HepG2 (cell line): ENCODE measurements around the gene CENPP. TPM values are rescaled to one million over a fixed set of nuclear protein-coding genes. Genes with fewer than 3 reads are reported as not detected.

Experiments
- ATAC-seq: fragments of 200-7000 bp; cut with Tn5 transposase; 3 replicates; pipeline ENCODE4 v1.9.1; 2020; ENCODE audit warnings: mild to moderate bottlenecking, moderate library complexity
- BruUV-seq: library from RNA; stranded (reverse); fragments of 400-500 nt; replicated peaks from 2 replicates; lab custom pipeline; 2021; lab: Mats Ljungman, UMichigan
- CTCF ChIA-PET: fragments of 300-600 bp; formaldehyde crosslinking; extraction: SDS; loops from one replicate; lab custom pipeline; 2021; ENCODE audit warnings: low total read pairs, inconsistent platforms, low intra/inter-chr PET ratio; lab: Yijun Ruan, JAX
- POLR2A ChIA-PET: fragments of 350-600 bp; sonication (Branson Sonifier 250); formaldehyde crosslinking; loops from one replicate; lab custom pipeline; 2020; ENCODE audit warnings: antibody characterized with exemption, inconsistent platforms; lab: Yijun Ruan, JAX
- DNase-seq: peaks from one replicate; pipeline ENCODE4 v3.0.0-alpha.2; 2015; ENCODE audit warnings: low spot score
- FAIRE-seq: peaks from 3 replicates; lab custom pipeline; 2011; peaks lifted over from hg19 to GRCh38; lab: Jason Lieb, UNC
- H2AFZ ChIP-seq: one replicate; pipeline ENCODE4 v1.6.1; 2011; ENCODE audit warnings: low read length, inconsistent platforms
- H3K27ac ChIP-seq: fragments of 300-600 bp; 3 replicates; pipeline ENCODE4 v1.8.0; 2011; ENCODE audit warnings: mixed run types, mild to moderate bottlenecking, mixed read lengths, low read length, inconsistent platforms; ENCODE audit not compliant: insufficient read depth; ENCODE audit errors: extremely low read length
- H3K27me3 ChIP-seq, 2 experiments: fragments of 200-600 bp in 1 of 2; 2 replicates in 1 of 2; 3 replicates in 1 of 2; pipeline versions ENCODE4 v1.6.0 to v1.8.0; 2011; ENCODE audit warnings: low read length in 2 of 2, mild to moderate bottlenecking in 2 of 2, moderate library complexity in 2 of 2, inconsistent platforms in 1 of 2; ENCODE audit not compliant: insufficient read depth in 2 of 2, control insufficient read depth in 1 of 2
- H3K36me3 ChIP-seq, 2 experiments: fragments of 200-600 bp in 1 of 2; replicated peaks in 1 of 2; 2 replicates in 1 of 2; 3 replicates in 1 of 2; pipeline versions ENCODE4 v1.5.1 to v1.8.0; 2011; ENCODE audit warnings: low read length in 2 of 2, inconsistent platforms in 1 of 2; ENCODE audit not compliant: insufficient read depth in 2 of 2, control insufficient read depth in 1 of 2
- H3K4me1 ChIP-seq: 2 replicates; pipeline ENCODE4 v1.5.1; 2012; ENCODE audit warnings: low read length, inconsistent platforms; ENCODE audit not compliant: insufficient read depth
- H3K4me2 ChIP-seq: 2 replicates; pipeline ENCODE4 v1.6.0; 2011; ENCODE audit warnings: low read depth, low read length, inconsistent platforms
- H3K4me3 ChIP-seq, 3 experiments: fragments of 200-600 bp in 1 of 3; sonication (generic), shearing (Covaris generic) in 1 of 3; replicated peaks in 1 of 3; 2 replicates each; pipeline ENCODE4 v1.5.1; 2011 to 2016; ENCODE audit warnings: low read length in 3 of 3, inconsistent platforms in 2 of 3, low read depth in 2 of 3, mild to moderate bottlenecking in 2 of 3, control low read depth in 1 of 3, mixed read lengths in 1 of 3; ENCODE audit not compliant: insufficient read depth in 1 of 3
- H3K79me2 ChIP-seq: one replicate; pipeline ENCODE4 v1.6.1; 2011; ENCODE audit warnings: low read length, inconsistent platforms; ENCODE audit not compliant: insufficient read depth
- H3K9ac ChIP-seq: 2 replicates; pipeline ENCODE4 v1.6.0; 2011; ENCODE audit warnings: mild to moderate bottlenecking, low read depth, low read length, inconsistent platforms; ENCODE audit not compliant: insufficient read depth
- H3K9me3 ChIP-seq: 2 replicates; pipeline ENCODE4 v1.5.1; 2012; ENCODE audit warnings: mild to moderate bottlenecking, low read length
- H4K20me1 ChIP-seq: 2 replicates; pipeline ENCODE4 v1.6.0; 2011; ENCODE audit warnings: inconsistent platforms, mild to moderate bottlenecking, low read length, moderate library complexity; ENCODE audit not compliant: insufficient read depth
- ARID4A ChIP-seq: sonication (generic); formaldehyde crosslinking; IDR thresholded peaks from 2 replicates; pipeline ENCODE4 v1.5.0; 2020; ENCODE audit warnings: mild to moderate bottlenecking, missing genetic modification reagents, borderline replicate concordance
- HNRNPL ChIP-seq: fragments of 200-400 bp; formaldehyde crosslinking; IDR thresholded peaks from 2 replicates; pipeline ENCODE4 v1.6.1; 2017; ENCODE audit warnings: mild to moderate bottlenecking, low read depth, low read length
- ISX ChIP-seq: sonication (generic); formaldehyde crosslinking; conservative IDR thresholded peaks from 2 replicates; pipeline ENCODE4 v1.5.0; 2020; ENCODE audit warnings: missing genetic modification reagents
- SETDB1 ChIP-seq: sonication (generic); formaldehyde crosslinking; IDR thresholded peaks from 2 replicates; pipeline ENCODE4 v1.5.1; 2020; ENCODE audit warnings: missing genetic modification reagents, mild to moderate bottlenecking, borderline replicate concordance
- SNAPC4 ChIP-seq: sonication (generic); formaldehyde crosslinking; IDR thresholded peaks from 2 replicates; pipeline ENCODE4 v1.4.0; 2020; ENCODE audit warnings: mild to moderate bottlenecking, missing genetic modification reagents
- ZNF124 ChIP-seq: sonication (generic); formaldehyde crosslinking; IDR thresholded peaks from 2 replicates; pipeline ENCODE4 v1.4.0; 2020; ENCODE audit warnings: missing genetic modification reagents
- ZNF234 ChIP-seq: sonication (generic); formaldehyde crosslinking; conservative IDR thresholded peaks from 2 replicates; pipeline ENCODE4 v1.5.1; 2020; ENCODE audit warnings: mild to moderate bottlenecking, missing genetic modification reagents
- WGBS: methylation state at CpG from one replicate; pipeline ENCODE4 v1.1.6; 2017; ENCODE audit warnings: low lambda C conversion rate; 5-methylcytosine and 5-hydroxymethylcytosine counted together
- in situ Hi-C: cut with HindIII; loops from 2 replicates; pipeline ENCODE4 v1.10.0; 2017; ENCODE audit warnings: low pct_unique_long_range_greater_than_20kb; ENCODE audit not compliant: extremely low pct_ligation_motif_present
- intact Hi-C: fragments of 100-400 bp; cut with micrococcal nuclease; formaldehyde crosslinking; loops from one replicate; pipeline ENCODE4 v1.10.0; 2022; ENCODE audit not compliant: unreplicated experiment
- polyA plus RNA-seq, 8 experiments: library from polyadenylated mRNA; depleted of rRNA in 3 of 8; stranded (reverse) in 7 of 8; unstranded in 1 of 8; fragments of >200 nt; fragmentation: Illumina TruSeq in 4 of 8; extraction: Trizol in 4 of 8; gene quantifications; 2 replicates each; pipeline versions ENCODE4 v1.2.1 to v1.2.3, GENCODE V29; 2011 to 2016; ENCODE audit warnings: low read depth in 4 of 8, missing spikeins in 1 of 8, mixed read lengths in 1 of 8; ENCODE audit not compliant: insufficient read depth in 1 of 8
- total RNA-seq, 5 experiments: library from RNA; depleted of rRNA; stranded (reverse); fragments of >200 nt; fragmentation: Illumina TruSeq; extraction: Trizol; gene quantifications; 2 replicates each; pipeline ENCODE4 v1.2.3, GENCODE V29; 2016; ENCODE audit warnings: low read depth in 1 of 5
- TF ChIP-seq, protein P1 (sequence below): sonication (generic); formaldehyde crosslinking; IDR thresholded peaks from 2 replicates; pipeline ENCODE4 v1.8.1; 2023; ENCODE audit warnings: mild to moderate bottlenecking, missing genetic modification reagents
- TF ChIP-seq, protein P2 (sequence below): sonication (generic); formaldehyde crosslinking; IDR thresholded peaks from 2 replicates; pipeline ENCODE4 v1.4.0; 2020; ENCODE audit warnings: missing genetic modification reagents
- TF ChIP-seq, protein P3 (sequence below): IDR thresholded peaks from 2 replicates; pipeline ENCODE4 v1.6.1; 2016; ENCODE audit warnings: low read depth, control low read depth

CENPP gene
- total and polyA plus RNA-seq, 2 of the 13 experiments (the other 11 are each of a cell fraction or from before 2014, with no cell fraction given), result 2.0 to 11.4 TPM

DNA sequence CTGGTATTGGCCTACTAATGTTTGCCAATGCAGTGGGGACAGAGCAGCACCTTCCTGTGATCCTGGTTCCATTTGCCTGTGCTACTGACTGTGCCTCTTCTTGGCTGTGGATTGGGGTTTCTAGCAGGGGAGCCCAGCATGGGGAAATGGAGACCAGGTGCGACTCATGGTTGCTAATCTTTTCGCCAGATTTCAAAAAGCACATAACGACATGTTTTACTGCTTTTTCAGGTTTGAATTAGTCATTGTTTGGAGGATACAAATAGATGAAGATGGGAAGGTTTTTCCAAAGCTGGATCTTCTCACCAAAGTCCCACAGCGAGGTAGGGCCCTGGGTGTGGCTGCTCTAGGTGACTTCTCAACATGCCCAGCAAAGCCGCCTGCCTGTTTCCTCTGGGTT, 286.5 kb downstream of the CENPP start:
- CTCF ChIA-PET, result no interaction called here
- TF ChIP-seq ZNF124 (CRISPR knock-in tag) (no peak), SNAPC4 (CRISPR knock-in tag) (no peak), SETDB1 (CRISPR knock-in tag) (no peak), ISX (CRISPR knock-in tag) (no peak), HNRNPL (no peak), ZNF234 (CRISPR knock-in tag) (no peak), ARID4A (CRISPR knock-in tag) (no peak)
- TF ChIP-seq, protein P1, sequence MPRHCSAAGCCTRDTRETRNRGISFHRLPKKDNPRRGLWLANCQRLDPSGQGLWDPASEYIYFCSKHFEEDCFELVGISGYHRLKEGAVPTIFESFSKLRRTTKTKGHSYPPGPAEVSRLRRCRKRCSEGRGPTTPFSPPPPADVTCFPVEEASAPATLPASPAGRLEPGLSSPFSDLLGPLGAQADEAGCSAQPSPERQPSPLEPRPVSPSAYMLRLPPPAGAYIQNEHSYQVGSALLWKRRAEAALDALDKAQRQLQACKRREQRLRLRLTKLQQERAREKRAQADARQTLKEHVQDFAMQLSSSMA (CRISPR knock-in tag), result no peak
- TF ChIP-seq, protein P2, sequence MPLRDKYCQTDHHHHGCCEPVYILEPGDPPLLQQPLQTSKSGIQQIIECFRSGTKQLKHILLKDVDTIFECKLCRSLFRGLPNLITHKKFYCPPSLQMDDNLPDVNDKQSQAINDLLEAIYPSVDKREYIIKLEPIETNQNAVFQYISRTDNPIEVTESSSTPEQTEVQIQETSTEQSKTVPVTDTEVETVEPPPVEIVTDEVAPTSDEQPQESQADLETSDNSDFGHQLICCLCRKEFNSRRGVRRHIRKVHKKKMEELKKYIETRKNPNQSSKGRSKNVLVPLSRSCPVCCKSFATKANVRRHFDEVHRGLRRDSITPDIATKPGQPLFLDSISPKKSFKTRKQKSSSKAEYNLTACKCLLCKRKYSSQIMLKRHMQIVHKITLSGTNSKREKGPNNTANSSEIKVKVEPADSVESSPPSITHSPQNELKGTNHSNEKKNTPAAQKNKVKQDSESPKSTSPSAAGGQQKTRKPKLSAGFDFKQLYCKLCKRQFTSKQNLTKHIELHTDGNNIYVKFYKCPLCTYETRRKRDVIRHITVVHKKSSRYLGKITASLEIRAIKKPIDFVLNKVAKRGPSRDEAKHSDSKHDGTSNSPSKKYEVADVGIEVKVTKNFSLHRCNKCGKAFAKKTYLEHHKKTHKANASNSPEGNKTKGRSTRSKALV (CRISPR knock-in tag), result no peak
- TF ChIP-seq, protein P3, sequence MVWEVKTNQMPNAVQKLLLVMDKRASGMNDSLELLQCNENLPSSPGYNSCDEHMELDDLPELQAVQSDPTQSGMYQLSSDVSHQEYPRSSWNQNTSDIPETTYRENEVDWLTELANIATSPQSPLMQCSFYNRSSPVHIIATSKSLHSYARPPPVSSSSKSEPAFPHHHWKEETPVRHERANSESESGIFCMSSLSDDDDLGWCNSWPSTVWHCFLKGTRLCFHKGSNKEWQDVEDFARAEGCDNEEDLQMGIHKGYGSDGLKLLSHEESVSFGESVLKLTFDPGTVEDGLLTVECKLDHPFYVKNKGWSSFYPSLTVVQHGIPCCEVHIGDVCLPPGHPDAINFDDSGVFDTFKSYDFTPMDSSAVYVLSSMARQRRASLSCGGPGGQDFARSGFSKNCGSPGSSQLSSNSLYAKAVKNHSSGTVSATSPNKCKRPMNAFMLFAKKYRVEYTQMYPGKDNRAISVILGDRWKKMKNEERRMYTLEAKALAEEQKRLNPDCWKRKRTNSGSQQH (CRISPR knock-in tag), result no peak

More for the DNA sequence above, 286.5 kb downstream of the CENPP start:
- POLR2A ChIA-PET, result no interaction called here
- Histone ChIP-seq H3K4me1 (peaks cover 53% of the 10 kb centered on the region), H3K9me3 (no peaks in the 10 kb centered on the region), H3K79me2 (no peaks in the 10 kb centered on the region), H3K27ac (no peak overlapping the region), H4K20me1 (no peaks in the 10 kb centered on the region), H3K27me3 (no peaks in the 10 kb centered on the region), H2AFZ (no peak overlapping the region), H3K4me3 (no peak overlapping the region), H3K4me2 (no peak overlapping the region), H3K9ac (no peak overlapping the region), H3K36me3 (peaks cover 0 to 13% of the 10 kb centered on the region in 2 experiments; a peak in 4 of 5 replicates)
- 95% methylated on average over 5 of the region's 5 CpGs for WGBS
- ATAC-seq, result no peak
- intact Hi-C loops (no loop called here), in situ Hi-C loops (no loop called here)
- no TSS peak for BruUV-seq
- DNase-seq, result no peak
- no peak for FAIRE-seq
